Middle frontal gyrus (tissue), 1 donor: ENCODE results near the gene PRX.
"Not testable (repeated sequence)": the region's sequence is repeated elsewhere in the genome, so short reads cannot be mapped to it uniquely, and the experiment has no call there.

Experiments used
- DNase-seq: peaks from one replicate; pipeline ENCODE4 v3.0.0-alpha.2; 2015; ENCODE audit warnings: low spot score; ENCODE audit errors: extremely low spot score

Gene PRX

DNA sequence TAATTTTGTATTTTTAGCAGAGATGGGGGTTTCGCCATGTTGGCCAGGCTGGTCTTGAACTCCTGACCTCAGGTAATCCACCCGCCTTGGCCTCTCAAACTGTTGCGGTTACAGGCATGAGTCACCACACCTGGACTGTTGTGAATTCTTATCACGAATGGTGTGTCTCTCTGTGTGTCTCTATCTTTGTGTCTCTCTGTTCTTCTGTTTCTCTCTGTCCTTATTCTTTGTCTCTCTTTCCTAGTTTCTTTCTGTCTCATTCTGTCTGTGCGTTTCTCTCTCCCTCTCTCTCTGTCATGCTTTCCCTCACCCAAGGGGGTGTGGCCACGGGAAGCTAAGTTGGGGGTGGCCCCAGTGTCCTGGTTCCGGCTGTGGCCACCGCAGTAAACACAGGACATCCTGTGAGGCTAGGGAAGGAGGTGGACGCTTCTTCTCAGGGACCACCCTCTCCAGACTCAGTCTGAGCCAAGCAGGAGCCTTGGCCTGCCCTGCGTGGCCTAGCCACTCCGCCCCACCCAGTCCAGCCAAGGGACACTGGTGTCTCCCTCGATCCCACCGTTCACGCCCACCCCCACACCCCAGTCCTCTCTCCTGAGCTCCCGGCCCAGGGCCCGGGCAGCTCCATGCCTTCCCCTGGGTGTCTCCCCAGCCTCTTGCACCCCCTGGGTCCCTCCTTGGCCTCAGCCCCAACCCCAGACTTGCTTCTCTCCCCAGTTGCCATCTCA is 3.9 kb upstream of the PRX start:
- DNase-seq: no peak

DNA sequence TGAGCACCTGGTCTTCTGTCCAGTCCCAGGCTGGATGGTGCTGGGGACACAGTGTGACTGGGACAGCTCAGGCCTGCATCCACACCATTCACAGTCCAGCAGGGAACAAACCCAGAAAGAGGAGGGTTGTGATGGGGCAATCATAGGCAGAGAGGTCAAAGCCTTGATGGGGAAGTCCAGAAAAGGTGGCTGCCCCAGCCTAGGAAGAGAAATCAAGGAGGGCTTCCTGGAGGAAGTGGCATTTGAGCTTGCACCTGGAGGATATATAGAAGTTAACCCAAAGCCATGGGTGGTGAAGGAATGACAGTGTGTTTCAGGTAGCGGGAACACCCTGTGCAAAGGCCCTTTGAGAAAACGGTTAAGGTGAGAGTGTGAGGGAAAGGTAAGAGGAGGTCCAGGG is 2.6 kb upstream of the PRX start:
- DNase-seq: no peak

DNA sequence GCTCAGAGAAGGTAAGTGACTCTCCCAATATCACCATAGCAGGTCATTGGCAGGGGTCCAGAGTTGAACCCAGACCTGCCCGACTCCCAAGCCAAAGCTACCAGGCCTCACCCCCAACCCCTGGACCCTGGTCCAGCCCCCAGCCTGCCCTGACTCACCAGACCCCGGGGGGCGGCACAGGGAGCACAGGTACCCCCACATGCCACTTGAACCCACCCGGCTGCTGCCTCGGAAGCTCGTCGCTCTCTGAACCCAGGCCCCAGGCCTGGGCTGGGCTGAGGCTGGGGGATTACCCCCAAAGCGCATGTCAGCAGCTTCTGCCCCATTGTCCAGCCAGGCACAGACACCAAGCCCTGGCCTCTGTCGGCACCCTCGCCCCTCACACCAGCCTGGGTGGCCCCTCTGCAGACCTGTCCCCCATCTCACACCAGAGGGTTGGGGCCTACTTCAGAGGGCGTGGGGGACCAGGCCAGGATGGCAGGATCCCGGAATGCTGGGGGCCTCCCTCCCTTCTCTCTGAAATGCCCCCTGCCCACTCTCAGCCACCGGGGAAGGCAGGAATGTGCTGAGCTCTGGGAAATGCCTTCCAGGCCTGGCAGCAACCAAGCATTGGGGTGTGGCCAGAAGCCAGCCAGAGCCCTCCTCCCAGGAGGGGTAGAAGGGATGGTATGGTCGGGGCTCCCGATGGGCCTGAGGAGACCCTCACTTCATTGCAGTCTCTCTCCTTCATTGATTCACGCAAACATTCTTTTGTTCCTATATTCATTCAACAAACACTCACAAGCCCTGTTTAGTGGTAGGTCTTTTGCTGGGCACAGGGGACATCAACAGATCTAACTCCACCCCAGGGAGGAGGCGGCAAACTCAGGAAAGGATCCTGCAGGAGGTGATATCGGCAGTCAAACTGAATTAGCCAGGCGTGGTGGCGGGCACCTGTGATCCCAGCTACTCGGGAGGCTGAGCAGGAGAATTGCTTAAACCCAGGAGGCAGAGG is 1.7 kb upstream of the PRX start:
- no peak for DNase-seq

DNA sequence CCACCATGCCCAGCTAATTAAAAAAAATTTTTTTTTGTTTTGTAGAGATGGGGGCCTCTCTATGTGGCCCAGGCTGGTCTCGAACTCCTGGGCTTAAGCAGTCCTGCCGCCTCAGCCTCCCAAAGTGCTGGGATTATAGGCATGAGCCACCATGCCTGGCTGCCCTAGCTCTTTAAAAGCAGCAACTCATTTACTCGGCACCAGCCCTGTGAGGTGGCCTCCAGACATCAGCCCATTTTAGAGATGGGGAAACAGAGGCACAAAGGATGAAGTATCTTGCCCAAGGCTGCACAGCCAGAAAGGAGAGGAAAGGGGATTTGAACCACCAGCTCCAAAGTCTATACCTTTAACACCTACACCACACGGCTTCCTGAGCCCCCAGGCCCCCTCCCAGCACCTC is 312 bp downstream of the PRX start:
- no peak for DNase-seq

DNA sequence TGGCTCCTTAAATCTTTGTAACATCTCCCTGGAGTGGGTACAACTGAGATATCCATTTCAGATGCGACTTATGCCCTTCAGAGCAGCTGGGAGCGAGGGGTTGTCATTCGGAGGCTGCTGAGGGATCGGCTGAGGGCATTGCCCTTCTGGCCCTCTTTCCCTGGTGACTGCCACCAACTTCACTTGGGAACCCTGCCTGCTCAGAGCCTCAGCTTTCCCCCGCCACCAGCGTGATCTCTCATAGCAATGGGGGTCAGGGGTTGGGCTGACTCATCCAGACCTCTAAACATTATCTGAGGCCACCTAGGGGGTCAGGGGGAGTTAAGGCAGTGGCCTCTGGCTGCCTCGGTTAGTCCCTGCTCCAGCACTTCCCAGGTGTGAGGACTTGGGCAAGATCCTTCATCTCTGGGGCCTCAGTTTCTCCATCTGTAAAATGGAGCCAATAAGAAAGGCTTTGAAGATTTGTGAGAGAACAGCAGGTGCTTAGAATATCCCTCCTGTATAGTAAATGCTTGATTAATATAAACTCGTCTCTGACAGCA is 1.1 kb downstream of the PRX start:
- no peak for DNase-seq

DNA sequence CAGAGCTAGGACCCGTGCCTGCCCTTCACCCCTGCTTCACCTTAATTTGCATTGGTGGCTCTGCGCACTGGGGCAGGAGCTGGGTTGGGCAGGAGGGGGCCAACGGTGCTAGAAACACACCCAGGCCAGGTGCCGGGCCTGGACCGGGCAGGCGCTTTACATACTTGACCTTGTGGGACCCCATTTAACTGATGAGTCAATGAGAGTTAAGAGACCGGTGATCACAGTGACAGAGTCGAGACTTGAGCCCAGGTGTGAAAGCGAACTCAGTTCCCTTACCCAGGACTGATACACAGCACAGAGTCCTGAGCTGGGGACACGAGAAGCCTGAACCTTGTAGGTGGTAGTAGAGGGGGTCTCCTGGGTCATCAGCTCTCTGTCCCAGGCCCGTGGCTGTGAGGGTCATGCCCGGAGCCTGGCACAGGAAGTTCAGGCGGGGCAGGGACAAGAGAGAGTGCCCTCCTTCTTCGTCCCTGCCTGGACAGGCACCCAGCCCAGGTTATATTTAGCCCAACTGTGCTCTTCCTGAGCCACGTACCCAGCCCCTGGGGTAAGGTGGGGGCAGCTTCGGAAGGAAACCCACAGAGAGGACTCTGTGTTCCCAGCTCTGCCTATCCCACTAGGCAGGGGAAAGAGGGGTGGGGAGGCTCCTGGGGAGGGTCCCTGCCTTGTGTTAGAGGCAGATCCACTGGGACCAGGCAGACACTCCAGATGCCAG is 1.9 kb downstream of the PRX start:
- DNase-seq: no peak

DNA sequence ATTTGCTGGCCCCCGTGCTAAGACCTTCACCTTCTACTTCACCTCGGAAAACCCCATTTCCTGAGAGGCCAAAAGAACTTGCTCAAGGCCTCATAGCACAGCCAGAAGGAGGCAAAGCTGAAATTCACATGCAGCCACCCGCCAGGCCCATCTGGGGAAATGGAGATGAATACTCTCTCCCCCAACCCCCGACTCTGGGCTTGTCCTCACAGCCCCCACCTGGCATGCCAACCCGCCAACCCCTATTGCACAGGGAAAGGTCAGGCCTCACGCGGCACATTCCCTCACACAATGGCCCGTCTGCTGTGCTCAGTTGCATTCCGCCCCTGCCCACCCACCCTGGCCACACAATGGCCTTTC is 3.2 kb downstream of the PRX start:
- no peak for DNase-seq

DNA sequence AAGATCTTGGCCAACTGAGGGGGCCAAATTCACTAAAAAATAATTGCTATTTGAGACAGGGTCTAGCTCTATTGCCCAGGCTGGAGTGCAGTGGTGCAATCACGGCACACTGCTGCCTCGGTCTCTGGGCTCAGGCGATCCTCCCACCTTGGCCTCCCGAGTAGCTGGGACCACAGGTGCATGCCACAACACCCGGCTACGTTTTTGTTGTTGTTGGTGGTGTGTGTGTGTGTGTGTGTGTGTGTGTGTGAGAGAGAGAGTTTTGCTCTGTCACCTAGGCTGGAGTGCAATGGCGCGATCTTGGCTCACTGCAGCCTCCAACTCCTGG is 4.6 kb downstream of the PRX start:
- DNase-seq: not testable (repeated sequence)

DNA sequence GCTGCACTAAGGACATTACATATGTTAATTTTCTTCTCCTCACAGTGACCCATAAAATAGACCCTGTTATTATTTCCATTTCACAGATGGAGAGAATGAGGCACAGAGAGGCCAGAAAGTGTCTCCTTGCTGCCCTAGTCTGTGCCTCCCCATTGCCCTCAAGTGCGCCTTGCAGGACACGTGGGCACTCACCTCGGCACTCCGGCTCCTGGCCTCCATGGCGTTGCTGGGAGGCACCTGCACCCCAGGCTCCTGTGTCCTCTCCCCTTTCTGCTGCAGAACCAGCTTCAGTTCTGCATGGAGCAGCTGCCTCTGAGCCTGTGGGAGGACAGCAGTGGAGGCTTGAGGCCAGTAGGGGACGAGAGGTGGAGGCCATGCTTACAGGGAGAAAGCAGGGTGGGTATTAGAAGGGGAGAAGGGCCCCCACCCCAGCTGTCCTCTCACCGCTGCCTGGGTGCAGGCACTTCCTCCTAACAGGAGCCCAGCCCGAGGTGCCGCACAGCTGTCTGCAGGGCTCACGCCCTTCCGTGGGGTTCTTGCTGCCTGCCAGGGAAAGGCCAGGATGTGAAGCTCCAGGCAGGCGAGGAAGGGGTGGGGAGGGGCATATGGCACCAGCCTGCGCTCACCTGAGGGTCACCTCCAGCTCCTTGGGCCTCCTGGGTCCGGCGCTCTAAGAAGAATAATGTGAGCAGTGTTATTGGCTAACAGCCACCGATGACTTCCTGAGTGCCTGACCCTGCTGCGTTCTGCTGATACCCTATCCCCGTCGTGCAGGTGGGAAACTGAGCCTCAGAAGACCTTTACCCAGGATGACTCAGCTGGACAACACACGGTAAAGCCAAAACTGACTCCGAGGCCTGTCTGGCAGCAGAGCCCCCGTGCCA is 5.2 kb downstream of the PRX start:
- no peak for DNase-seq

DNA sequence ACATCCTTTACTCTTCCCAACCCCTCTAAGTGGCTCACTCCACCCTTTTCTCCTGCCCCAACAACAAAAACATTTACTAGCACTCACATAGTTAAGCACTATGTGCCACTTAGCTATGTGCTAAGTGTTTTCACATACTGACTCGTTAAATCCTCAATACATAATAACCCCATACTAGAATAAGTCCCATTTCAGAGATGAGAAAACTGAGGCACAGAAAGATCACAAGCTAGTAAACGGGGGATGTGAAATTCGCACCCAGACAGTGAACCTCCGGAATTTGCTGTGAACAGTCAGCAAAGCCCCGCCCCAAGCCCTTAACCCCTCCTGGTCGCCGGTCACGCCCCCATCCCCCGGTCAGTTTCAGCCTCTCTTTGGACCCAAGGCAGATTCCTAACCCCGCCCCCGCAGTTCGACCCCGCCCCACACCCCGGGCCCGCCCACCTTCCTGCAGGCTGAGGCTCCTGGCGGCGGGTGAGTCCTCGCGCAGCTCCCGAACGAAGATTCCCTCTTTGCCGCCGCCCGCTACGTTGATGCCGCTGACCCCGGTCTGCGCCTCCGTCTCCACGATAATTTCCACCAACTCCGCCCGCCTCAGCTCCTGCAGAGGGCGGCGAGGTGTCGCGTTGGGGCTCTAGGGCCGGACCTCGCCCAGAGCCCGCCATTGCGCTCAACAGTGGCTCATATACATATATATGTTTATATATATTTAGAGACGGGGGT is 9.8 kb downstream of the PRX start:
- DNase-seq: no peak

DNA sequence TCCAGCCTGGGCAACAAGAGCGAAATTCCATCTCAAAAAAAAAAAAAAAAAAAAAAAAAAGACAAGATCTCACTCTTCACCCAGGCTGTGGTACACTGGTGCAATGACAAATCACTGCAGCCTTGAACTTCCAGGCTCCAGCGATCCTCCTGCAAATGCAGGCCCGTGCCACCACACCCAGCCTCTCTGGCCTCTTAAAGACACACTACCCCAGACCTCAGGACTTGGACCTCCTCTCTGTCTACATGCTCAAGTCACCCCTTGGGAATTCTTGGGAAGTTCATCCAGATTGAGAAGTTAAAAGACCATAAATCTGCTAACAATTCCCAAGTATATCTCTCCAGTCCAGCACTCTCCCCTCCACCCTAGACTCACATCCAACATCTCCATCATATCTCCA is 12.6 kb downstream of the PRX start:
- no peak for DNase-seq

DNA sequence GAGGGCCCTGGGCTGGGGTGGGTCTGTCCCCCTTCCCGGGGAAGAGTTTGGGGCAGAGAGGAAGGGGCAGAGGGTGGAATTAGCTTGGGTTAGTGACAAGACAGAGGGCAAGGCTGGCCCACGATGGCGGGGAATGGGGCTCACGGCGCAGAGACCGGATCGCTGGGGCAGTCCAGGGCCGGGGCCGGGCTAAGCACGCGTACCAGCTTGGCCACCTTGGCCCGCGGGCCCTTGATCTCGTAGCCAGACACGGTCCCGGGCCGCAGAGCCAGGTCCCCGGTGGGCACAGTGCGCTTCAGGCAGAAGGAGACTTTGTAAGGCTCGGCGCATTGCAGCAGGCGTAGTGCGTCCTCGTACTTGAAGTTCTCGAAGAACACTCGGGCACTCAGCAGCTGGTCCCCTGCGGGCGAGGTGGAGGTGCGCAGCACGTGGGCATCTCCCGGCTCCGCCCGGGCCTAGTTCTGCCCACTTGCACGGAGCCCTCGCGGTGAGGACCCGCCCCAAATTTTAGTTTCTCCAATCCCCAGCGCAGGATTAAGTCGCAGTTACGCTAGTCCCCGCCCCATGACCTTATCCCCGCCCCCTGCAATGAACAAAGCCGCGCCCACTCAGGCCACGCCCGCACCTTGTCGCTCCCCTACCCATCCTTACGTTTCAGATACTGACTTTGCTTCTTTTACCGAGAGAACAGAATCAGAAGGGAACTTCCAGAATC is 14.6 kb downstream of the PRX start:
- DNase-seq: no peak

DNA sequence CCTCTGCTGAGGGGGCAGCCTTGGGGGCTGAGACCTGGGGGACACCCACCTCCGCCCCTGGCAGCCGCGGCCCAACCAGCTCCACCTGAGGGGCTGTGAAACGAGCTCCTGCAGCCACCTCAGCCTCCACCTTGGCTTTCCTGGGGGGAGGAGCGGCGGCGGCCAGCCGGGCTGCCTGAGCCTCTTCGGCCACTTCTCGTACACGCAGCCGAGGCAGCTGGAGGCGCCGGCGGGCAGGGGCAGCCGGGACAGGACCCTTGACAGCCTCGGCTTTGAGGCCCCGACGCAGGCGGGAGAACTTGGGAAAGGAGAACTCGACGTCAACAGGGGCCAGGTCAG is 15.6 kb downstream of the PRX start:
- no peak for DNase-seq

DNA sequence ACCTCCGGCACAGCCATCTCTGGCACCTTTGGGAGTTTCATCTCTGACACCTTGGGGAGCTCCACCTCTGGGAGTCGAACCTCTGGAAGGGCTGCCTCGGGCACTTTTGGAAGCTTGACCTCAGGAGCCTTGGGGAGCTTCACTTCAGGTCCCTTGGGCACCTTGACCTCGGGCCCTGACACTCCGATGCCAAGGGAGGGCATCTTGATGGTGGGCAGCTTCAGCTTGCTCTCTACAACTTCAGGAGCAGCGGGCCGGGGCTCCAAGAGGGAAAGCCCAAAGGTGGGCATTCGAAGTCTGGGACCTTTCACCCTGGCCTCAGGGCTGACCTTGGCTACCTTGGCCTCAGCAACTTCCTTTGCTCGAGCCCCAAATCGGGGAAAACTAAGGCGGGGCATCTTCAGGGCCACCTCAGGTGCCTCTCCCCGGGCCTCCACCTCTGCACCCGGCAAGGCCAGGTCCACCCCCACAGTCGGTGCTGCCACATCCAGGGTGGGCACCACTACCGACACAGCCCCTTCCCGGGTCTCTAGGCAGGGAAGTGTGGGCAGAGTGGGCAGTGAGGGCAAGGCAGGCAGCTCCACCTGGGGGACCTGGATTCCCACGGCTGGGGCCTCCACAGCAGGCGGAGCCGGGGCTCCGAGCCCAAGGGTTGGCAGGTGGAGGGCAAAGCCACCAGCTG is 16.2 kb downstream of the PRX start:
- no peak for DNase-seq

DNA sequence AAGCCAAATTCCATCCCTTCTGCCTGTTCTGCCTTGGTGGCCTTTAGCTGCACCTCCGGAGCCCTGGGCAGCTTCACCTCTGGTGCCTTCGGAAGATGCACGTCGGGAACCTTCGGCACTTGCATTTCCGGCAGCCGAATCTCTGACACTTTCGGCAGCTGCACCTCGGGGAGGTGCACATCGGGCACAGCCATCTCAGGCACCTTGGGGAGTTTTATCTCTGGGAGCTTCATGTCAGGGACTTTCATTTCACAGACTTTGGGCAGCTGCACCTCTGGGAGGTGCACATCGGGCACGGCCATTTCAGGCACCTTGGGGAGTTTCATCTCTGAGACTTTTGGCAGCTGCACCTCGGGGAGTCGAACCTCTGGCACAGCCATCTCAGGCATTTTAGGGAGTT is 17.2 kb downstream of the PRX start:
- no peak for DNase-seq

DNA sequence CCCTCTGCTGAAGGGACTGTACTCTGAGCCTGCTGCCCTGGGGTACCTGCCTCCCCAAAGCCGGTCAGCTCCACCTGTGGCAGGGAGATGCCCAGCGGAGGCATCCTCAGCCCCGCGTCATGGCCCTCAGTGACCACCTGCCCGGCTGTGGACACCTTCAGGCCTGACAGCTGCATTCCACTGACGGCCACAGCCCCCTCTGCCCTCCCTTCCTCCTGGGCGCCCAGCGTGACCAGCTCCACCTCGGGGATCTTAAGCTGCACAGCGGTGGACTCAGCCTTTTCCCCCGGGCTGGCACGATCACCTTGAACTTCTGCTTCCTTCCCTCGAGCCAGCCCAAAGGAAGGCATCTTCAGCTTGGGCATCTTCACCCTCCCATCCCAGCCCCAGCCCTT is 18.4 kb downstream of the PRX start:
- no peak for DNase-seq

DNA sequence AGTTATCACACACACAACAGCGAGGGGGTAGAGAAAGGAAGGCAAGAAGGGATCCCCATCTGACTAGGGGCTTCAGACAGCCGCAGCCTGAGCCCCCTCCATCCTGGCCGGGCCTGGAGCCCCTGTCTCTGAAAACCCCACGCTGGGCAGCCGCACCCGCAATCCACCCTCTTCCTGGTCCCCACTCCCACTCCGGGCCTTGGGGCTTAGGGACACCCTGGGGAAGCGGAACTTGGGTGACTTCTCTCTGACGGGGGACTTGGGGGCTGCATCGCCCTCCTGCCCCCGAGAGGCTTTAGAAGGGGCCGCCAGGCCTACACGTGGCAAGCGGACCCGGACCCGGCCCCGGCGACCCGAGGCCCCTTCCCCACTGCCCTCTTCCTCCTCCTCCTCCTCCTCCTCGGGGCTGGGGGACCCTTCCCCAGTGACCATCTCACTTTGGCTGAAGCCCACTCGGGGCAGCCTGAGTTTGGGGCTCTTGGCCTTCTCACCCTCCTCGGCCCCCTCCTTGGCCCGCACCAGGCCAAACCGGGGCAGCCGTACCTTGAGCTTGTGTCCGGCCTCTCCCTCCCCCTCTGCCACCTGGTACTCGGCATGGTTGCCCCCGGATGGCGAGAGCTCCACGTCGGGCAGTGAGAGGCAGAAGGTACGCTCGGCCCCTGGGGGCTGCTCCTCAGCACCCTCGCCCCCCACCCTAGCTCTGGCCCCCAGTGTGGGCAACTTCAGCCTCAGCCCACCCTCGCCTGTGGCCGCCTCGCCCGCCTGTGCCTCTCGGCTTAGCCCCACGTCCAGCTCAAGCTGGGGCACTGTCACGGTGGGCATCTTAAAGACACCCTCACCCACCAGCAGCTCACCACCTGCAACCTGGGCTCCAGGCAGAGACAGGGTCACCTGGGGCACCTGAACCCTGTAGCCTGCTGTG is 19.0 kb downstream of the PRX start:
- DNase-seq: no peak

DNA sequence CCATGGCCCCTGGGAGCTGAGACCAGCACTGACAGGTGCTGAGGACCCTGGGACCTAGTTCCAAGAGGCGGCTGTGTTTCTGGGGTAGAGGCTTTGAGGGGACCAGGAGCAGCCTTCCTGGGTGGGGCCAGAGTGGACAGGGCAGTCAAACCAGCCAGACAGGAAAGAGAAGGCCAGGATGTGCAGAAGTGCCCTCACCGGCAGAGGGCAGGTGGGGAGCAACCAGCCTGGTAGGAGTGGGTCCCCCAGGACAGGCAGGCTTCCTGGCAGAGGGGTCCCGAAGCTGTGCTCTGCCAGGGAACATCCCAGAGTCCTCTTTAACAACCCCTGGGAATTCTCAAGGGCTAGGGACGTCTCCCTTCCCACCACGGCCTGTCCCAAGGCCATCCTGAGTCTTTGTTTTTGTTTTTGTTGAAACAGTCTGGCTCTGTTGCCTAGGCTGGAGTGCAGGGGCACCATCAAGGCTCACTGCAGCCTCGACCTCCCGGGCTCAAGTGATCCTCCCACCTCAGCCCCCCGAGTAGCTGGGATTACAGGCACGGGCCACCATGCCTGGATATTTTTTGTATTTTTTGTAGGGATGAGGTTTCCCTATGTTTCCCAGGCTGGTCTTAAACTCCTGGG is 20.2 kb downstream of the PRX start:
- no peak for DNase-seq
